K562 (cell line): ENCODE data around the gene EXOC6. TPM values are rescaled to one million over a fixed set of nuclear protein-coding genes. Genes with fewer than 3 reads are reported as not detected.

ENCODE experiments used
- ADNP ChIP-seq: fragments of 200-800 bp; sonication (Bioruptor generic); IDR thresholded peaks from 2 replicates; pipeline ENCODE4 v1.6.1; 2016; ENCODE audit warnings: missing genetic modification characterization, missing compliant biosample characterization
- CUX1 ChIP-seq: fragments of 200-800 bp; sonication (Bioruptor generic); IDR thresholded peaks from 2 replicates; pipeline ENCODE4 v1.6.1; 2016; ENCODE audit warnings: missing genetic modification characterization, missing compliant biosample characterization
- ERF ChIP-seq: fragments of 450-650 bp; formaldehyde crosslinking; IDR thresholded peaks from 2 replicates; pipeline ENCODE4 v1.4.0; 2020; ENCODE audit warnings: mild to moderate bottlenecking, mixed read lengths
- ETV5 ChIP-seq: sonication (generic); formaldehyde crosslinking; IDR thresholded peaks from 2 replicates; pipeline ENCODE4 v1.4.0; 2020; ENCODE audit warnings: low read depth, mild to moderate bottlenecking, missing genetic modification reagents
- FOXA1 ChIP-seq: fragments of 450-650 bp; IDR thresholded peaks from 2 replicates; pipeline ENCODE4 v1.6.1; 2016; ENCODE audit warnings: mild to moderate bottlenecking, borderline replicate concordance
- HDAC6 ChIP-seq: IDR thresholded peaks from 2 replicates; pipeline ENCODE4 v1.6.1; 2012; ENCODE audit warnings: low read depth, mild to moderate bottlenecking, control low read depth, inconsistent platforms, low read length, moderate library complexity
- HMBOX1 ChIP-seq: sonication (generic); IDR thresholded peaks from 2 replicates; pipeline ENCODE4 v1.6.1; 2016
- HNRNPH1 ChIP-seq: fragments of 200-400 bp; formaldehyde crosslinking; optimal IDR thresholded peaks from 2 replicates; pipeline ENCODE3; 2017; ENCODE audit warnings: low read depth, mild to moderate bottlenecking, low read length, moderate library complexity
- KDM5B ChIP-seq: fragments of 200-600 bp; sonication (generic); IDR thresholded peaks from 2 replicates; pipeline ENCODE4 v1.6.1; 2012; ENCODE audit warnings: low read depth, mild to moderate bottlenecking, moderate library complexity, low read length, control low read depth, inconsistent platforms; ENCODE audit not compliant: insufficient replicate concordance
- NFATC3 ChIP-seq: fragments of 450-650 bp; IDR thresholded peaks from 2 replicates; pipeline ENCODE4 v1.6.1; 2017; ENCODE audit warnings: mild to moderate bottlenecking
- NFXL1 ChIP-seq: fragments of 450-650 bp; formaldehyde crosslinking; IDR thresholded peaks from 2 replicates; pipeline ENCODE4 v1.4.0; 2021; ENCODE audit warnings: mild to moderate bottlenecking
- NONO ChIP-seq, 2 experiments: fragments of 200-400 bp in 1 of 2; fragments of 450-650 bp in 1 of 2; formaldehyde crosslinking in 1 of 2; IDR thresholded peaks; 2 replicates each; pipeline ENCODE4 v1.6.1; 2017; ENCODE audit warnings: low read depth in 2 of 2, mild to moderate bottlenecking in 2 of 2, moderate library complexity in 2 of 2, low read length in 1 of 2
- PCBP1 ChIP-seq: fragments of 200-400 bp; formaldehyde crosslinking; IDR thresholded peaks from 2 replicates; pipeline ENCODE4 v1.6.1; 2018; ENCODE audit warnings: mild to moderate bottlenecking, low read depth, low read length; ENCODE audit not compliant: poor library complexity, severe bottlenecking
- PHF8 ChIP-seq: fragments of 200-600 bp; sonication (generic); IDR thresholded peaks from 2 replicates; pipeline ENCODE4 v1.6.1; 2012; ENCODE audit warnings: mixed run types, mild to moderate bottlenecking, inconsistent platforms, low read length, moderate library complexity, borderline replicate concordance
- PURB ChIP-seq: sonication (generic); formaldehyde crosslinking; IDR thresholded peaks from 2 replicates; pipeline ENCODE4 v1.9.0; 2021; ENCODE audit warnings: low read depth, mild to moderate bottlenecking, missing genetic modification reagents
- RAD51 ChIP-seq: fragments of 450-650 bp; IDR thresholded peaks from 2 replicates; pipeline ENCODE4 v1.7.1; 2016; ENCODE audit warnings: low read depth, mild to moderate bottlenecking, borderline replicate concordance
- RBM39 ChIP-seq: fragments of 200-400 bp; formaldehyde crosslinking; optimal IDR thresholded peaks from 2 replicates; pipeline ENCODE3; 2018; ENCODE audit warnings: low read depth, low read length
- RFX7 ChIP-seq: fragments of 250-450 bp; sonication (Bioruptor Pico); IDR thresholded peaks from 2 replicates; pipeline ENCODE4 v1.5.1; 2021; ENCODE audit warnings: mild to moderate bottlenecking
- TBP ChIP-seq: optimal IDR thresholded peaks from 2 replicates; pipeline ENCODE3; 2011; ENCODE audit warnings: low read depth, low read length, improper control_type of control experiment
- TEAD1 ChIP-seq, 2 experiments: fragments of 450-650 bp in 1 of 2; sonication (generic) in 1 of 2; formaldehyde crosslinking; IDR thresholded peaks; 2 replicates each; pipeline versions ENCODE4 v1.4.0 to v1.8.0; 2020 to 2022; ENCODE audit warnings: mild to moderate bottlenecking in 2 of 2, missing genetic modification reagents in 1 of 2
- ZNF551 ChIP-seq: fragments of 250-450 bp; sonication (Bioruptor Pico); IDR thresholded peaks from 2 replicates; pipeline ENCODE4 v1.5.0; 2021; ENCODE audit warnings: mild to moderate bottlenecking, moderate library complexity
- ZNF668 ChIP-seq: fragments of 250-450 bp; sonication (Bioruptor Pico); IDR thresholded peaks from 2 replicates; pipeline ENCODE4 v1.8.0; 2022; ENCODE audit warnings: mild to moderate bottlenecking, inconsistent platforms
- polyA plus RNA-seq, 8 experiments: library from polyadenylated mRNA; depleted of rRNA in 4 of 8; stranded (reverse) in 5 of 8; unstranded in 3 of 8; fragments of >200 nt; fragmentation: Nextera tagmentation in 2 of 8; fragmentation: Illumina TruSeq in 1 of 8; extraction: Ambion mirVana in 2 of 8; extraction: Trizol in 1 of 8; gene quantifications; 2 replicates each; pipeline versions ENCODE4 v1.2.1 to v1.2.3, GENCODE V29; 2011 to 2014; ENCODE audit warnings: inconsistent platforms in 1 of 8, missing spikeins in 1 of 8
- total RNA-seq, 7 experiments: library from RNA; depleted of rRNA in 6 of 7; stranded (reverse); fragments of >200 nt in 6 of 7; fragmentation: Illumina TruSeq in 2 of 7; extraction: Trizol in 2 of 7; gene quantifications; 2 replicates each; pipeline versions ENCODE4 v1.2.1 to v1.2.3, GENCODE V29; 2011 to 2021; ENCODE audit warnings: low replicate concordance in 1 of 7

EXOC6 gene
- total and polyA plus RNA-seq, 9 of the 15 experiments (the other 6 are each of a cell fraction or from before 2014, with no cell fraction given) = 13.9 to 42.8 (median 24.9) TPM

- TF ChIP-seq PCBP1 = no peak
- peak; percentile 51; the same call in 1 of the 2 replicates for TF ChIP-seq PHF8
- TF ChIP-seq HMBOX1 = no peak
- 0 out of 2 replicates have a peak, but pooled peaks have one; percentile 54 for TF ChIP-seq CUX1 (CRISPR knock-in tag)
- no peak for TF ChIP-seq HNRNPH1
- TF ChIP-seq RBM39 = no peak
- TF ChIP-seq ZNF668 = no peak
- TF ChIP-seq ZNF551 = no peak
- TF ChIP-seq ADNP = no peak
- no peak for TF ChIP-seq FOXA1
- TF ChIP-seq ETV5 (CRISPR knock-in tag) = no peak; the same call in 1 of the 2 replicates
- no peak for TF ChIP-seq ERF (CRISPR knock-in tag)
- no peak for TF ChIP-seq NONO (IDR thresholded peaks at IDR 0.05; ENCODE audit: low read depth in 2 of 2, low read length in 1 of 2)
- no peak for TF ChIP-seq RFX7
- TF ChIP-seq NFATC3 = no peak
- no peak for TF ChIP-seq RAD51
- TF ChIP-seq HDAC6 = no peak
- peak; percentile 99 for TF ChIP-seq KDM5B
- TF ChIP-seq PURB (CRISPR knock-in tag) = no peak
- TF ChIP-seq TEAD1 (CRISPR knock-in tag; IDR thresholded peaks at IDR 0.05) = 0 out of 4 replicates have a peak, but pooled peaks of 1 of the 2 experiments have one; percentile 57
- TF ChIP-seq TBP = peak; percentile 93
- TF ChIP-seq NFXL1 (CRISPR knock-in tag) = 0 out of 2 replicates have a peak, but pooled peaks have one; percentile 19
Observed at GRCh38 chr10:92829042-92829785, 19.1 kb upstream of the EXOC6 start (continued).
